H1 (cell line): ENCODE results near the gene SLC22A13. TPM values are rescaled to one million over a fixed set of nuclear protein-coding genes. Genes with fewer than 3 reads are reported as not detected.

ENCODE experiments used
- GABPA ChIP-seq: IDR thresholded peaks from 2 replicates; pipeline ENCODE4 v1.6.1; 2011; ENCODE audit warnings: mild to moderate bottlenecking, low read length, moderate library complexity, borderline replicate concordance; ENCODE audit not compliant: insufficient read depth
- HDAC6 ChIP-seq: IDR thresholded peaks from one replicate; pipeline ENCODE4 v1.7.1; 2012; ENCODE audit warnings: low read depth, mild to moderate bottlenecking, inconsistent platforms, low read length, moderate library complexity
- RAD21 ChIP-seq, 2 experiments: IDR thresholded peaks in 1 of 2; conservative IDR thresholded peaks in 1 of 2; 2 replicates each; pipeline ENCODE4 v1.6.1; 2011; ENCODE audit warnings: low read depth in 2 of 2, low read length in 2 of 2, improper control_type of control experiment in 1 of 2, inconsistent platforms in 1 of 2, mild to moderate bottlenecking in 1 of 2, moderate library complexity in 1 of 2
- RFX5 ChIP-seq: IDR thresholded peaks from 2 replicates; pipeline ENCODE4 v1.6.1; 2011; ENCODE audit warnings: low read depth, low read length, improper control_type of control experiment, borderline replicate concordance
- polyA plus RNA-seq, 7 experiments: library from polyadenylated mRNA; depleted of rRNA in 3 of 7; stranded (reverse) in 5 of 7; unstranded in 2 of 7; fragments of >200 nt in 5 of 7; fragments of 200-250 nt in 2 of 7; gene quantifications; 1 replicate in 5 of 7; 2 replicates in 1 of 7; 4 replicates in 1 of 7; pipeline versions ENCODE4 v1.2.1 to v1.2.3, GENCODE V29; 2011 to 2013; ENCODE audit warnings: missing spikeins in 2 of 7, mixed read lengths in 2 of 7
- total RNA-seq: library from RNA; stranded (reverse); fragmentation: NEBNext Ultra II Directional; extraction: Animal tissue kit (Norgen Biotek cat#: 25700); gene quantifications from 2 replicates; pipeline ENCODE4 v1.2.1, GENCODE V29; 2021

SLC22A13 gene
- total and polyA plus RNA-seq, 2 of the 8 experiments (the other 6 are each of a cell fraction or from before 2014, with no cell fraction given): 0.05 to 0.41 TPM

DNA sequence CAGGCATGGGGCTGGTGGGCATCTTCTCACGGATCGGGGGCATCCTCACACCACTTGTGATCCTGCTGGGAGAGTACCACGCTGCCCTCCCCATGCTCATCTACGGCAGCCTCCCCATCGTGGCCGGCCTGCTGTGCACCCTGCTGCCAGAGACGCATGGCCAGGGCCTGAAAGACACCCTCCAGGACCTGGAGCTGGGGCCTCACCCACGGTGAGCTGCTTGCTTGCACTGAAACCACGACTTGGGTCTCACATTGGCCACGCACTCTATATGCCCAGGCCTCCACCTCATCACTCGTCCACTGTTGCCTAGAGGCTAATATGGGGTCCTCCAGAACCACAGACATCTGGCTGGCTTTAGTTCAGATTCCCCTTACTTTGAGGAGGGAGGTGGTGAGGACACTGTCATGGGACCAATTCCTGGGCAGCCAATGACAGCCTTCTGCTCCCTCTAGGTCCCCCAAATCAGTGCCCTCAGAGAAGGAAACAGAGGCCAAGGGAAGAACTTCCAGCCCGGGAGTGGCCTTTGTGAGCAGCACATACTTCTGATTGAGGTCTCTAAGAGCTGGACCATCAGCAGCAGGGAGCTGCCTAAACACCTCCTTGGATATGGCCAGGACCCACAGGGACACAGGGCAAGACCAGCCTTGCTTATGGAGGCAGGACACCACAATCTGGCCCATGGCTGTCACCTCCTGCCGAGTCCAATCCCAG lies 11.5 kb downstream of the SLC22A13 start (continued):
- TF ChIP-seq HDAC6: no peak
- TF ChIP-seq RFX5: no peak
- TF ChIP-seq GABPA: no peak
- no peak for TF ChIP-seq RAD21 (IDR thresholded peaks at IDR 0.05 in 1 of 2, conservative IDR thresholded peaks at IDR 0.05 in 1 of 2; ENCODE audit: low read depth in 2 of 2, low read length in 2 of 2)
- TF ChIP-seq, all 59 proteins: peak for 0
